Naive thymus-derived CD8-positive, alpha-beta T cell (primary cell): Measurements from ENCODE around the gene LYRM4. TPM values are rescaled to one million over a fixed set of nuclear protein-coding genes. Genes with fewer than 3 reads are reported as not detected.

Experiments
- microRNA-seq: library from miRNA; unstranded; fragments of <30 nt; microRNA quantifications from one replicate; pipeline ENCODE4 v1.2.0, GENCODE V29; 2022; ENCODE audit warnings: borderline microRNAs expressed
- polyA plus RNA-seq, 3 donors: library from polyadenylated mRNA; unstranded; fragments of 300-500 nt; fragmentation: Illumina TruSeq; gene quantifications; one replicate each; pipeline ENCODE4 v1.2.3, GENCODE V29; 2021
- total RNA-seq, 8 experiments: library from RNA in 2 of 8; stranded (reverse) in 2 of 8; gene quantifications; one replicate each; pipeline ENCODE4 v1.2.3 and lab custom pipeline; 2021 to 2026

LYRM4 gene
- total and polyA plus RNA-seq, 5 experiments from 2014 or later, result 27.8 to 56.8 (median 52.3) TPM

Small RNA genes within 50 kb of the gene (microRNA-seq; reads per million reads assigned to microRNA genes)
- not detected for gene MIR3691

Other genes starting within 250 kb of the LYRM4 start
- gene PPP1R3G, start 175.6 kb downstream of the LYRM4 start, total RNA-seq, result under 1 TPM in 1 of 2 experiments, not detected in 1; 0.08 TPM
- gene PPP1R3G, start 175.6 kb downstream of the LYRM4 start, polyA plus RNA-seq, result not detected
- gene FARS2, start 563 bp upstream of the LYRM4 start, total RNA-seq, result 10 to 100 TPM; 13.6 to 17.3 TPM
- gene FARS2, start 563 bp upstream of the LYRM4 start, polyA plus RNA-seq, result 10 to 100 TPM; 28.1 to 39.1 (median 28.8) TPM